ENCODE measurements around the gene UEVLD. TPM values are rescaled to one million over a fixed set of nuclear protein-coding genes. Genes with fewer than 3 reads are reported as not detected.

UEVLD gene
- total RNA-seq, 4 donors from 2014 or later = 15.4 to 33.2 (median 21.1) TPM

DNA sequence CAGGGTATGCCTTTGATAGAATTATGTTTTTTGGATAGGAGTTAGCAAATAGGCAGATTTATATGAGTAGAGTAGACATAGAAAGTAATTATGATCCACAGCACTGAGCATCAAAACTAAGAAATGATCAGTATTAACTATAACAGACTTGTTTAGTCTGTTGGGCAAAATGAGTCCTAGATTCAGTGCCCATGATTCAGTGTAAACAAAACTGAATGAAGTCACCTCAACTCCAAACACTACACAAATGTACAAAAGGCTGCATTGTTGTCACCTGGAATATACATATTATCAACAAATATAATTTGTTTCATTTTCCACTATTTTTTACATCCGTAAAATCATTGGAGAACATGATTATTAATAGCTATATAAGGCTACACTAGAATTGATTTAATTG lies 6.7 kb downstream of the UEVLD start:
- no peak for TF ChIP-seq POLR2A (IDR thresholded peaks at IDR 0.05)
- TF ChIP-seq CTCF (IDR thresholded peaks at IDR 0.05) = no peak
- Histone ChIP-seq H3K4me3 (no peak overlapping the region), H3K4me1 (peaks cover 0 to 13% (median 0%) of the 10 kb centered on the region in 3 donors), H3K27me3 (no peaks in the 10 kb centered on the region), H3K9me3 (no peaks in the 10 kb centered on the region), H3K27ac (no peak overlapping the region), H3K36me3 (peaks cover 0 to 17% (median 0%) of the 10 kb centered on the region in 3 donors)
- WGBS, 2 donors = 81 to 88% methylated on average over 1 of the region's 1 CpG
- intact Hi-C loops (cut with DNase I) = no loop called here
- DNase-seq = no peak

- TF ChIP-seq POLR2A (IDR thresholded peaks at IDR 0.05) = no peak
- TF ChIP-seq CTCF (IDR thresholded peaks at IDR 0.05) = no peak
- intact Hi-C loops (cut with DNase I) = no loop called here
- H3K36me3 ChIP-seq = peaks cover 0 to 33% (median 0%) of the 10 kb centered on the region in 3 donors
- no peak for DNase-seq
- no peaks in the 10 kb centered on the region for H3K9me3 ChIP-seq
- H3K27me3 ChIP-seq = no peaks in the 10 kb centered on the region
- 47 to 55% methylated on average over 2 of the region's 2 CpGs for WGBS, 2 donors
- no peak overlapping the region for H3K4me3 ChIP-seq
- H3K27ac ChIP-seq = no peak overlapping the region
- H3K4me1 ChIP-seq = peaks cover 0 to 6% (median 0%) of the 10 kb centered on the region in 3 donors
Measured at GRCh38 chr11:18580113-18580766, 8.3 kb downstream of the UEVLD start.

- H3K4me3 ChIP-seq = no peak overlapping the region
- H3K27ac ChIP-seq = peak overlapping the region in 2 of 4 donors; percentile 27 to 35
- peaks cover 0 to 6% (median 0%) of the 10 kb centered on the region in 3 donors for H3K4me1 ChIP-seq
- peaks cover 0 to 44% (median under 1%) of the 10 kb centered on the region in 3 donors for H3K36me3 ChIP-seq
- WGBS, 2 donors = 59 to 64% methylated on average over 8 of the region's 14 CpGs
- no peaks in the 10 kb centered on the region for H3K9me3 ChIP-seq
- TF ChIP-seq POLR2A (IDR thresholded peaks at IDR 0.05) = no peak
- no peak for TF ChIP-seq CTCF (IDR thresholded peaks at IDR 0.05)
- intact Hi-C loops (cut with DNase I) = no loop called here
- no peaks in the 10 kb centered on the region for H3K27me3 ChIP-seq
- DNase-seq = no peak
Measured at GRCh38 chr11:18578975-18579598, 9.4 kb downstream of the UEVLD start.

DNA sequence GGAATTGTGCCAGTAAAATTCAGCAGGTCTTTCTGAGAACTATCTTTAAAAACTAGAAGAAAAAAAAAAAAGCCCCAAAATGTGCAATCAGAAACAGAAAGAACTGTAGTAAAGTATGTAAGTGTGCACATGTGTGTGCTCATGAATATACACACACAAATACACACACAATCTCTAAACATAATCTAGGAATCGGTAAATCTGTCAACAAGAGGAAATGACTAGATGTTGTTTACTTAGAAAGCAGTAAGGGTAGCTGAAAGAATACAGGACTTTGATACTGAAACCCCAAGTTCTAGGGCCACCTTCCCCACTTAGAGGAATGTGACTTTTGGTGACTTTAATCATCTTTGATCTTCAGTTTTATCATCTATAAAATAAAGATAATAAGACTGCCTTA lies 13.2 kb downstream of the UEVLD start:
- Histone ChIP-seq H3K4me1 (peaks cover 0 to 6% (median 0%) of the 10 kb centered on the region in 3 donors), H3K4me3 (no peak overlapping the region), H3K36me3 (peaks cover 0 to 82% (median 12%) of the 10 kb centered on the region in 3 donors), H3K27me3 (no peaks in the 10 kb centered on the region), H3K9me3 (no peaks in the 10 kb centered on the region), H3K27ac (no peak overlapping the region)
- 55 to 76% methylated on average over 1 of the region's 1 CpG for WGBS, 2 donors
- no peak for DNase-seq
- TF ChIP-seq CTCF (IDR thresholded peaks at IDR 0.05) = no peak
- TF ChIP-seq POLR2A (IDR thresholded peaks at IDR 0.05) = no peak
- intact Hi-C loops (cut with DNase I) = no loop called here

DNA sequence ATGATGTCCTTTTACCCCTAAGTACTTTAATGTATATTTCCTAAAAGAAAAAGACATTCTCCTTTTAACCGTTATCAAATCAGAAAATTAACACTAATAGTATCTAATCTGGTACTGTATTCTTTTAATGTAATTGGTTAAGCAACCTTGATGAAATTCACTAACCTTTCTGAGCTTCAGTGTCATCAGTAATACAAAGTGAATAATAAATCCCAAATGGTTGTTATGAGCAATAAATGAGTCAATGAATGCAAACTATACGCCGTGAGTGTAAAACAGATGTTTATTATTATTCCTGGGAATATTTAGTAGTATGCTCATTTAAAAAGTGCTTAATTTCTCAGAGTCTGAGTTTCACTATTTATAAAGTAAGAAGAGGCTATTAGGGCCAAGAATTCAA lies 21.5 kb downstream of the UEVLD start:
- H3K4me3 ChIP-seq = no peak overlapping the region
- intact Hi-C loops (cut with DNase I) = no loop called here
- no peaks in the 10 kb centered on the region for H3K9me3 ChIP-seq
- H3K4me1 ChIP-seq = no peaks in the 10 kb centered on the region
- 74 to 76% methylated on average over 3 of the region's 3 CpGs for WGBS, 2 donors
- no peaks in the 10 kb centered on the region for H3K27me3 ChIP-seq
- DNase-seq = no peak
- no peak overlapping the region for H3K27ac ChIP-seq
- TF ChIP-seq POLR2A (IDR thresholded peaks at IDR 0.05) (no peak), CTCF (IDR thresholded peaks at IDR 0.05) (no peak)
- peaks cover 0 to 93% (median 10%) of the 10 kb centered on the region in 3 donors for H3K36me3 ChIP-seq

Data from esophagus squamous epithelium (tissue), 5 donors.